Fibroblast of pulmonary artery (primary cell): ENCODE data around the gene POU3F2.

Source experiments
- DNase-seq: peaks from one replicate; pipeline ENCODE4 v3.0.0-alpha.2; 2010; ENCODE audit warnings: low read depth
- H3K4me3 ChIP-seq: replicated peaks from 2 replicates; pipeline ENCODE4 v1.5.1; 2011; ENCODE audit warnings: low read depth, mild to moderate bottlenecking, control low read depth, low read length, moderate library complexity
- TF ChIP-seq, protein P1 (sequence below): IDR thresholded peaks from 2 replicates; pipeline ENCODE4 v1.5.1; 2011; ENCODE audit warnings: mild to moderate bottlenecking, control low read depth, low read length, inconsistent platforms; ENCODE audit errors: missing control alignments

The POU3F2 gene

DNA sequence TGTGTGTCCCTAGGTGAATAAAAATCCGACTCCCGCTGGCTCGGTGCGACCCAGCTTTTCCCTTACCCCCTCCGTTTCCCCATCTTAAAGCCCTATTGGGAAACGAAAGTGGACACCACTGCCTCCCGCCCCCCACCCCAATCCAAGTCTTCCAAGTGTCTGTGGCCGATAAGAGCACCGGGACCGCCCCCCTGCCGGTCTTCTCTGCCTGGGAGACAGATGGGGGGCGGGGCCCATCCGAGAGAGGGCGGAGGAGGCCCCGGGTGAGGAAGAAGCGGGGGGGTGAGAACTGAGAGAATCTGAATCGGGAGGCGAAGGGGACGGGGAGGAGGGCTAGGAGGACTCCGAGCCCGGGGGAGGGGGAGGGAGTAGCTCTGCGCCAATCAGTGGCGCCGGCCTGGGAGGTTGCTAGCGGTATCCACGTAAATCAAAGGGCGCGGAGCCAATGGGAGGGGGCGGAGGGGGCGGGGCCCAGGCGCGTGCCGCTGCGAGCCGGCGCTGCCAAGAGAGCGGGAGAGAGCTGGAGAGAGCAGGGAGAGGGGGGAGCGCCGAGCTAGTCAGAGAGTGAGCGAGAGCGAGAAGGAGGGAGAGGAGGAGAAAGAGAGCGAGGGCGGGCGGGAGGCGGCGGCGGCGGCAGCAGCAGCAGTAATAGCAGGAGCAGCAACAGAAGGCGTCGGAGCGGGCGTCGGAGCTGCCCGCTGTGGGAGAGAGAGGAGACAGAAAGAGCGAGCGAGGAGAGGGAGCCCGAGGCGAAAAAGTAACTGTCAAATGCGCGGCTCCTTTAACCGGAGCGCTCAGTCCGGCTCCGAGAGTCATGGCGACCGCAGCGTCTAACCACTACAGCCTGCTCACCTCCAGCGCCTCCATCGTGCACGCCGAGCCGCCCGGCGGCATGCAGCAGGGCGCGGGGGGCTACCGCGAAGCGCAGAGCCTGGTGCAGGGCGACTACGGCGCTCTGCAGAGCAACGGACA lies at the start of gene POU3F2:
Gene POU3F2, plus strand, starts transcription at position 515 of the 972 bp plus-strand sequence. Its CDS starts 300 bp downstream, at position 815.
- H3K4me3 ChIP-seq: peak within 1 kb of the TSS; percentile 50
- DNase-seq: peak; percentile 80
- TF ChIP-seq, protein P1, sequence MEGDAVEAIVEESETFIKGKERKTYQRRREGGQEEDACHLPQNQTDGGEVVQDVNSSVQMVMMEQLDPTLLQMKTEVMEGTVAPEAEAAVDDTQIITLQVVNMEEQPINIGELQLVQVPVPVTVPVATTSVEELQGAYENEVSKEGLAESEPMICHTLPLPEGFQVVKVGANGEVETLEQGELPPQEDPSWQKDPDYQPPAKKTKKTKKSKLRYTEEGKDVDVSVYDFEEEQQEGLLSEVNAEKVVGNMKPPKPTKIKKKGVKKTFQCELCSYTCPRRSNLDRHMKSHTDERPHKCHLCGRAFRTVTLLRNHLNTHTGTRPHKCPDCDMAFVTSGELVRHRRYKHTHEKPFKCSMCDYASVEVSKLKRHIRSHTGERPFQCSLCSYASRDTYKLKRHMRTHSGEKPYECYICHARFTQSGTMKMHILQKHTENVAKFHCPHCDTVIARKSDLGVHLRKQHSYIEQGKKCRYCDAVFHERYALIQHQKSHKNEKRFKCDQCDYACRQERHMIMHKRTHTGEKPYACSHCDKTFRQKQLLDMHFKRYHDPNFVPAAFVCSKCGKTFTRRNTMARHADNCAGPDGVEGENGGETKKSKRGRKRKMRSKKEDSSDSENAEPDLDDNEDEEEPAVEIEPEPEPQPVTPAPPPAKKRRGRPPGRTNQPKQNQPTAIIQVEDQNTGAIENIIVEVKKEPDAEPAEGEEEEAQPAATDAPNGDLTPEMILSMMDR: no peak

DNA sequence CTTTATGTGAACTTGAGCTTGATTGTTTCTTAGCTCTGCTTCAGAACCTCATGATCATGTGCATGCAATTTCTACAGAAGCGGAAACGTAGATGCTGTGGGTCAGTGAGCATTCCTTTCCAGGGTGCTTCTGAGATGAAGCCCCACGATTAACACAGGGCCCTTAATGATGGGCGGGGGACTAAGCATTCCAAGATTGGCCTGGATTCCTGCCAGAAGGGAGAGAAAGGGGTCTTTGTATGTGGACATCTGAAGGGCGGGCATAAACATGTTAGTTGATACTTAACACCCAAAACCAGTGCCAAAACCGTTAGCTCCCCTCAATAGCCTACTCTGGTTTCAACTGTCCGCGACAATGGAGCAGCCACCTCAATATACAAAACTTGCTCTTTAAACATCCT lies 46.9 kb upstream of the POU3F2 start:
- no peak for DNase-seq
- no peak overlapping the region for H3K4me3 ChIP-seq
- TF ChIP-seq, protein P1: no peak

DNA sequence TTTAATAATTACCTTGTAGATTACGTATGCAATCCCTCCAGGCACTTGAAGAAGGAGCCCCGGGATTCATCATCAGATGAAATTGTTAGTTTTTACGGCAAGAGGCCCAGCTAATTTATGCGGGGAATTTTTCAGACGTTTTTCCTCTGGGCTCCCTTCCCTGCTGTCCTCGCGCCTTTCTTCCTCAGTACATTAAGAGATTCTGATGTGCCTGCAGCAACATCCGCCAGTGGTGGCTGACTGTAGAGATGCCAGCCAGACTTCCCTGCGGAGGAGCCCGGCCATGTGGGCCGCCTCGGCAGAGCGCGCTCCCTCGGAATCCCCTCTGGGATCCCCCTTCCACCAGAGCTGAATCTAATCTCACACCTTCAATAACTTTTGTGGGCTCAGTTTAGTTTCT lies 46.4 kb upstream of the POU3F2 start:
- DNase-seq: no peak
- no peak overlapping the region for H3K4me3 ChIP-seq
- TF ChIP-seq, protein P1: no peak

DNA sequence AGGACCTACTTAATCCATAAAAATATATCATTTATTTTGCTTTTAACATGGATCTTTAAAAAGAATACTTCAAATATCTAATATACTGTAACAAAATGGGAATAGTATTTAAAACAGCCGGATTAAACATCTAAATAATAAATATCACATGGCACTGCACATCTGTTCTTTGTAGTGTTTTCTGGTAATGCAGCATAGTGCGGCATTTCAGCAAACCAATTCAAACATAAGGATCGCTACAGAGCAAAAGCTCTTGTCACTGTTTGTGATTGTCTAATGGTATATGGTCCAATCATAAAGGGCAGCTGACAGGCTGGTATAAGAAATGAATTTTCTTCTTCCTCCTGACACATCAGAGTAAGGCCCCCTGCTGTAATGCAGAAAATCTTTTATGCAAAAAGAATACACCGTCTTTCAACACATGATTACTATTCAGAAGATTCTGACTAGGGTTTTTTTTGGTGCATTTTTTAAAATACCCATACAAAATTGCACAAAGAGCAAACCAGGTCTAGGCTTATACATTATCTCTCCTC lies 40.0 kb upstream of the POU3F2 start:
- no peak for DNase-seq
- TF ChIP-seq, protein P1: no peak
- no peak overlapping the region for H3K4me3 ChIP-seq

DNA sequence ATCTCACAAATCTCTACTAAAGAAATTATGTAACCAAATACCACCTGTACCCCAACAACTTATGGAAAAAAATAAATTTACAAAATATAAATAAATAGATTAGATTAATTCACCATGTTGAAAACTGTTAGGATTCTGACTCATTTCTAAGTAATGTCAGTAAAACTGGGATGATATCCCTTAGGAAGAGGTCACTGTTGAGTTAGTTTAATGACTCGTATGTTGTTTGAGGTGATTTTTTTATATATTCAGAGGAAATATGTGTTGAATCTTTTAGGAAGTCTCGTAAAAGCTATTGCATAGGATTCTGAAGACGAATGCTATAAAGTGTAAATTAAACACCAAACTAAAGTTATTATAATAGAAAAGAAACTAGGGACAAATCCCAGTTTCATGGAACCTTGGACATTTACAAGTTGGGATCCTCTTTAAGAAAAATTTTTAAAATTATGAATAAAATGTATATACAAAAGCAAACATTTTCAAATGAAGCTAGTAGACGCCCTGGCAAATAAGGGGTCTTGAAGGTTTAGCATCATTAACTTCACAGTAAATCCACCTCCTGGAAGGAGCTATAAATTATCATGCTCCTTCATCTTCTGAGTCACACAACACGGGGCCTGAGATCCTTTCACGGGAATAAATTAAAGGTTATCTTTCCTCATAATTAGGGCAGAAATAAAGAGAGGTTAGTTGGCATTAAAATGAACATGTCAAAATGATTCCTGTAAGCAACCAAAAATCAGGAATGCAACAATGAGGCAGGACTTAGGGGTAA lies 37.0 kb upstream of the POU3F2 start:
- DNase-seq: no peak
- no peak overlapping the region for H3K4me3 ChIP-seq
- TF ChIP-seq, protein P1: no peak

DNA sequence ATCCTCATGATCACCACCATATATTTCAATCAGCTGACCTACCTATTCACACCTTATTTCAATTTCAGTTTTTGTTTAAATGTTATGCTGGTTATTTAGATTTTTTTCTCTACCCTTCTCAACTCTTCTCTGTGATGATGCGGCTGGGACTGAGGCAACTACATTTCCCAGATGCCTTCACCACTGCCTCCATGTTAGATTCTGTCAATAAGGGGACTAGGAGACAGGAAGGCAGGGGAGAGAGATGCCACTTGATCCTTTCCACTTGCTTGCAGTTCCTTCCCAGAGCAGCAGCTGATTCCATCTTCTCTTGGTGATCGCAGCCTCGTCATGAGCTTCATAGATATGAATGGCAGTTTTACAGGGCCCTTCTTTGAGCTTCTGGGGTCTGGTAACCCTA lies 33.5 kb upstream of the POU3F2 start:
- H3K4me3 ChIP-seq: no peak overlapping the region
- no peak for DNase-seq
- TF ChIP-seq, protein P1: no peak
